Heart left ventricle (tissue), 16 donors: ENCODE data around the gene LRRK2. TPM values are rescaled to one million over a fixed set of nuclear protein-coding genes. Genes with fewer than 3 reads are reported as not detected.

Source experiments
- ATAC-seq, 4 donors: fragments of 200-7000 bp; cut with Tn5 transposase; one replicate each; pipeline ENCODE4 v1.9.1; 2020 to 2022; ENCODE audit warnings: moderate library complexity in 4 of 4, mild to moderate bottlenecking in 3 of 4, moderate number of reproducible peaks in 1 of 4
- DNase-seq, 5 donors: peaks; one replicate each; pipeline ENCODE4 v3.0.0-alpha.2; 2020
- H3K27ac ChIP-seq, 12 donors: fragments of 200-600 bp; sonication (generic) in 4 of 12; one replicate each; pipeline versions ENCODE4 v1.5.0 to v1.8.0; 2016 to 2022; ENCODE audit warnings: mild to moderate bottlenecking in 2 of 12
- H3K27me3 ChIP-seq, 9 donors: fragments of 200-600 bp; sonication (generic) in 2 of 9; one replicate each; pipeline versions ENCODE4 v1.5.1 to v1.8.0; 2016 to 2022; ENCODE audit warnings: mild to moderate bottlenecking in 3 of 9
- H3K36me3 ChIP-seq, 9 donors: fragments of 200-600 bp; sonication (generic) in 2 of 9; one replicate each; pipeline versions ENCODE4 v1.5.0 to v1.8.0; 2018 to 2022; ENCODE audit warnings: mild to moderate bottlenecking in 2 of 9
- H3K4me1 ChIP-seq, 12 donors: fragments of 200-600 bp; sonication (generic) in 4 of 12; one replicate each; pipeline versions ENCODE4 v1.5.0 to v1.8.0; 2016 to 2022; ENCODE audit warnings: mild to moderate bottlenecking in 3 of 12
- H3K4me3 ChIP-seq, 12 donors: fragments of 200-600 bp; sonication (generic) in 4 of 12; one replicate each; pipeline versions ENCODE4 v1.5.0 to v1.8.0; 2017 to 2022; ENCODE audit warnings: mild to moderate bottlenecking in 9 of 12, moderate library complexity in 4 of 12
- H3K9me3 ChIP-seq, 12 donors: fragments of 200-600 bp; sonication (generic) in 4 of 12; one replicate each; pipeline versions ENCODE4 v1.5.0 to v1.8.0; 2016 to 2022; ENCODE audit warnings: mild to moderate bottlenecking in 1 of 12
- CTCF ChIP-seq, 12 donors: fragments of 200-600 bp; sonication (generic) in 4 of 12; IDR thresholded peaks; one replicate each; pipeline versions ENCODE4 v1.5.0 to v1.8.0; 2018 to 2022; ENCODE audit warnings: antibody characterized with exemption in 12 of 12, mild to moderate bottlenecking in 5 of 12
- POLR2A ChIP-seq, 2 donors: fragments of 450-650 bp; IDR thresholded peaks; one replicate each; pipeline ENCODE4 v1.6.1; 2017; ENCODE audit warnings: antibody characterized with exemption in 2 of 2, mild to moderate bottlenecking in 2 of 2, moderate library complexity in 2 of 2
- WGBS, 4 donors: extraction: QIAGEN DNeasy Blood & Tissue Kit in 2 of 4; methylation state at CpG; one replicate each; pipeline versions ENCODE4 v1.1.5 to v1.1.7; 2013 to 2018; 5-methylcytosine and 5-hydroxymethylcytosine counted together
- intact Hi-C, 10 donors: fragments of 100-400 bp; cut with DNase I; formaldehyde crosslinking; loops; one replicate each; pipeline versions ENCODE4 v1.11.1 to v1.14.2; 2022
- polyA plus RNA-seq, 2 donors: library from polyadenylated mRNA; stranded (reverse); fragments of 200-250 nt; gene quantifications; one replicate each; pipeline ENCODE4 v1.2.3, GENCODE V29; 2013
- total RNA-seq, 9 donors: library from RNA; depleted of rRNA in 2 of 9; stranded (reverse); fragments of >200 nt in 2 of 9; fragmentation: NEBNext Ultra II Directional in 3 of 9; extraction: Animal tissue kit (Norgen Biotek cat#: 25700) in 3 of 9; gene quantifications; one replicate each; pipeline versions ENCODE4 v1.1.0 to v1.2.4, GENCODE V29; 2016 to 2023
- donor health status: ischemic (EF 13 %, LVEDD 7.1; RV severe dilation, severe dysfunction).
- donor health status: healthy with polysubstance abuse.
- donor health status: DM: no; HTN: yes; CAD: no.
- donor health status: DM: no; HTN: no; CAD: no.
- donor health status: ischemic (EF 25% LVEDD 6.9; RV normal size, moderate dysfunction).
- donor health status: ischemic (EF 25% LVEDD 5.7; RV mildly dilated, moderate dysfunction).
- donor health status: healthy.
- donor health status: DM: yes; HTN: yes; CAD: no.
- donor health status: ischemic (EF 35%, LVEDD 5.7; RV mildly dilated, moderate dysfunction).
- donor health status: nonischemic (EF 11% LVEDD 7.7; RV severe dilation, severe dysfunction).
- donor health status: DM: yes; HTN: yes; CAD: no.
- donor health status: PGD.
- donor health status: ischemic (EF 29% LVEDD 5.4; RV normal size, mild dysfunction).
- donor health status: nonischemic (EF 23%, LVEDD 6.1; RV moderate dilation, normal function).

LRRK2 gene
- total and polyA plus RNA-seq, 11 donors: 0.72 to 12.3 (median 5.0) TPM

GRCh38 chr12:40181490-40181889 is 43.3 kb upstream of the LRRK2 start:
- WGBS, 4 donors: 76 to 86% (median 77%) methylated on average over 1 of the region's 1 CpG
- Histone ChIP-seq H3K27me3 (no peaks in the 10 kb centered on the region), H3K27ac (no peak overlapping the region), H3K36me3 (no peaks in the 10 kb centered on the region), H3K4me1 (no peaks in the 10 kb centered on the region), H3K4me3 (no peak overlapping the region), H3K9me3 (peaks cover 0 to 4% (median 0%) of the 10 kb centered on the region in 12 donors)
- ATAC-seq (no peak), DNase-seq (no peak)
- TF ChIP-seq CTCF (IDR thresholded peaks at IDR 0.05) (no peak), POLR2A (IDR thresholded peaks at IDR 0.05) (no peak)
- intact Hi-C loops: no loop called here

- Histone ChIP-seq H3K9me3 (peaks cover 0 to 4% (median 0%) of the 10 kb centered on the region in 12 donors), H3K27ac (no peak overlapping the region), H3K27me3 (no peaks in the 10 kb centered on the region), H3K4me3 (no peak overlapping the region), H3K36me3 (no peaks in the 10 kb centered on the region), H3K4me1 (no peaks in the 10 kb centered on the region)
- intact Hi-C loops: no loop called here
- TF ChIP-seq POLR2A (IDR thresholded peaks at IDR 0.05): no peak
- TF ChIP-seq CTCF (IDR thresholded peaks at IDR 0.05): no peak
- DNase-seq (no peak), ATAC-seq (no peak)
- 77 to 79% (median 77%) methylated on average over 1 of the region's 1 CpG for WGBS, 4 donors
Observed at GRCh38 chr12:40183715-40184114, 41.1 kb upstream of the LRRK2 start.

- WGBS, 4 donors: 82 to 88% (median 85%) methylated on average over 4 of the region's 4 CpGs
- Histone ChIP-seq H3K4me1 (no peaks in the 10 kb centered on the region), H3K9me3 (peaks cover 0 to 13% (median under 1%) of the 10 kb centered on the region in 12 donors), H3K27me3 (no peaks in the 10 kb centered on the region), H3K27ac (no peak overlapping the region), H3K4me3 (no peak overlapping the region), H3K36me3 (no peaks in the 10 kb centered on the region)
- DNase-seq (no peak), ATAC-seq (no peak)
- TF ChIP-seq POLR2A (IDR thresholded peaks at IDR 0.05) (no peak), CTCF (IDR thresholded peaks at IDR 0.05) (no peak)
- intact Hi-C loops: no loop called here
Observed at GRCh38 chr12:40184493-40185302, 40.1 kb upstream of the LRRK2 start.

- no peak for DNase-seq
- 75 to 82% (median 77%) methylated on average over 4 of the region's 4 CpGs for WGBS, 4 donors
- no peak overlapping the region for H3K4me3 ChIP-seq
- H3K9me3 ChIP-seq: peaks cover 0 to 19% (median 2%) of the 10 kb centered on the region in 12 donors
- TF ChIP-seq POLR2A (IDR thresholded peaks at IDR 0.05) (no peak), CTCF (IDR thresholded peaks at IDR 0.05) (no peak)
- H3K27ac ChIP-seq: no peak overlapping the region
- H3K4me1 ChIP-seq: no peaks in the 10 kb centered on the region
- intact Hi-C loops: no loop called here
- no peak for ATAC-seq
- H3K36me3 ChIP-seq: no peaks in the 10 kb centered on the region
- H3K27me3 ChIP-seq: no peaks in the 10 kb centered on the region
Observed at GRCh38 chr12:40185303-40185693, 39.5 kb upstream of the LRRK2 start.
